Activated naive CD8-positive, alpha-beta T cell treated with anti-CD3 and anti-CD28 coated beads, Interleukin-2, amount 10 ng/mL, durations not matched to agents 7 days and 5 days (primary cell): ENCODE measurements around the gene SELENOM. TPM values are rescaled to one million over a fixed set of nuclear protein-coding genes. Genes with fewer than 3 reads are reported as not detected.
"Not testable (repeated sequence)": the region's sequence is repeated elsewhere in the genome, so short reads cannot be mapped to it uniquely, and the experiment has no call there.

Experiments
- ATAC-seq: fragments of 150-1000 bp; cut with Tn5 transposase; one replicate; pipeline ENCODE4 v1.10.0; 2021; ENCODE audit warnings: low read depth, moderate library complexity
- POLR2A ChIA-PET: fragments of 350-600 bp; sonication (Branson Sonifier 250); formaldehyde crosslinking; loops from one replicate; lab custom pipeline; 2021; ENCODE audit warnings: antibody characterized with exemption; lab: Charles Lee
- DNase-seq: peaks from one replicate; pipeline ENCODE4 v3.0.0; 2021
- H3K27ac Mint-ChIP-seq: one replicate; pipeline ENCODE4 v1.8.0; 2022; ENCODE audit warnings: mild to moderate bottlenecking, mixed read lengths
- H3K27me3 Mint-ChIP-seq: one replicate; pipeline ENCODE4 v1.8.0; 2022; ENCODE audit warnings: mild to moderate bottlenecking, moderate library complexity, mixed read lengths
- H3K36me3 Mint-ChIP-seq: one replicate; pipeline ENCODE4 v1.8.0; 2021; ENCODE audit warnings: mild to moderate bottlenecking, mixed read lengths
- H3K4me1 Mint-ChIP-seq: one replicate; pipeline ENCODE4 v1.8.0; 2021; ENCODE audit warnings: mixed read lengths
- H3K4me3 Mint-ChIP-seq: one replicate; pipeline ENCODE4 v1.8.0; 2022; ENCODE audit warnings: mild to moderate bottlenecking, moderate library complexity, mixed read lengths
- H3K9me3 Mint-ChIP-seq: one replicate; pipeline ENCODE4 v1.8.0; 2021; ENCODE audit warnings: mixed read lengths
- total RNA-seq, 2 experiments: library from RNA; stranded (reverse); gene quantifications; one replicate each; pipeline ENCODE4 v1.2.3, GENCODE V29; 2021

SELENOM gene
- total RNA-seq, 2 experiments from 2014 or later: 17.3 to 24.6 TPM

DNA sequence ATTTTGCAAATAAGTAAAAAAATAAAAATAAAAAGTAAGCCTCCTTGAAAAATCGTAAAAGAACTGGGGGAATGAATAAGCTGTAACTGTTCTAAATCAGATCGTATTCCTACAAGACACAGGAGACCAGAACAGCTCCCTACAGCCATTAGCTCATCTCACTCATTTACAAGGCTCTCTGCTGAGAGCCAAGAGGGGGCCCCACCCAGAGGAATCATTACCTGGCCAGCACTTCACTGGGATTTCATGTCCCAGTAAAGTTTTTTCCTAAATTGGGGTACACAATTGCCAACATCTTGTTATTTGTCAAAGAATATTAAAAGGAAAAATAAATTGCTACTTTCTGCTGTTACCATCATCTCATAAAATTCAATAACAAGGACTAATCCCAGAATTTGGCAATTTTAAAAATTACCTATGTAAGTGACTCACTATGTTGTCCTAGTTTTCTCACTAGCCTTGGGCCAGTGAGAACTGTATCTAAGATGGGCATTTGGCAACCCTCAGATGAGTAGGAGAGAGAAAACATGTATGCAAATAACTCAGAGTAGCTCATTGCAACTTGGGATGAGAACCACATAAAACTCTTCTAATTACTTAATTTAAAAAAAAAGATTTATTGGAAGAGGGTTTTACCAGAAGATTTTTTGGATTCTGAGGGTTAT, 44.7 kb downstream of the SELENOM start:
- POLR2A ChIA-PET: no interaction called here
- Mint-ChIP-seq H3K27ac (no peak overlapping the region), H3K27me3 (no peaks in the 10 kb centered on the region), H3K36me3 (no peaks in the 10 kb centered on the region), H3K9me3 (no peaks in the 10 kb centered on the region), H3K4me3 (no peak overlapping the region), H3K4me1 (no peaks in the 10 kb centered on the region)
- ATAC-seq: no peak
- DNase-seq: no peak

DNA sequence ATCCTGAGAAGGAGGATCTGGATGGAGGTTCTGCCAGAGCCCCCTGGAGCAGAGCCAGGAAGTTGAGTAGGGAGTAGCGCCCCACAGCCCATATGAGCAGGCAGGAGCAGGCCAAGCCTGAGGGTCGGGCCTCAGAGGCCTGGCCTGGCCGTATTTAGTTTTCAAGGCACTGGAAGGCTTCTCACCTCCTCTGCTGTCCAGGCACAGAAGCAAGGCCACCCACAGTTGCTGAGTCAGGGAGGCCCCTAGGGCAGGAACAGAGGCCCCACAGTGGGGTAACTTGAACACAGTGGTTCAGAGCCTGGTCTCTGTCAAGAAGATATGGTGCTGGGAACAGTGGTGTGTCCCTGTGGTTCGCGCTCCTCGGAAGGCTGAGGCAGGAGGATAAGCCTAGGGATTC, 47.7 kb downstream of the SELENOM start:
- POLR2A ChIA-PET, ATAC-seq, H3K4me1 Mint-ChIP-seq, H3K27ac Mint-ChIP-seq, H3K9me3 Mint-ChIP-seq, H3K27me3 Mint-ChIP-seq, DNase-seq, H3K36me3 Mint-ChIP-seq, H3K4me3 Mint-ChIP-seq: not testable (repeated sequence)

DNA sequence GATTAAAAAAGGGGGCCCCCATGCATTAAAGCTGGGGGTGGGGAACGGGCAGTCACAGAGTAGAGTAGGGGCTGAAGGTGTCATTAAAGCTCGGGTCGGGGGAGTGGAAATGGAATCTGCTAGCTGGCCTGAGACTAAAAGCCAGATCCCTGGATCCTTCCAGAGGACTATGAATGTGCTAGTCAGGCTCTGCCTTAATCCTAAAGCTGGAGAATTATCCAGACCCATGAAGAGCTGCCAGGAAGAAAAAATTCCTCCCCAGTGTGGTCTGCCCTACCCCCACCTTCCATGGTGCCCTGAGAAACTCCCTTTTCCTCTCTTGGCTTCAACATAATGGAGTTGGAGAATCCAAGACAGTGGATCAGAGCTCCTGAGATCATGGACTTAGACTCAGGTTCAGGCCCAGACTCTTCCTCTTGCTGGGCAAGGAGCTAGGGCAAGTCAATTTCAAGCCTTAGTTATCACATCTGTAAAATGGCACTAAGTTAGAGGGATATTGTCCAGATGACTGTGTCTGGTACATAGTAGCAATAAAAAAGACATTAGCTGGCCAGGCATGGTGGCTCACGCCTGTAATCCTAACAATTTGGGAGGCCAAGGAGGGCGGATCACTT, 50.3 kb downstream of the SELENOM start:
- DNase-seq: no peak
- H3K9me3 Mint-ChIP-seq: no peaks in the 10 kb centered on the region
- no peaks in the 10 kb centered on the region for H3K36me3 Mint-ChIP-seq
- POLR2A ChIA-PET: no interaction called here
- ATAC-seq: no peak
- peaks cover 2% of the 10 kb centered on the region for H3K27me3 Mint-ChIP-seq
- H3K27ac Mint-ChIP-seq: no peak overlapping the region
- no peaks in the 10 kb centered on the region for H3K4me1 Mint-ChIP-seq
- H3K4me3 Mint-ChIP-seq: no peak overlapping the region

DNA sequence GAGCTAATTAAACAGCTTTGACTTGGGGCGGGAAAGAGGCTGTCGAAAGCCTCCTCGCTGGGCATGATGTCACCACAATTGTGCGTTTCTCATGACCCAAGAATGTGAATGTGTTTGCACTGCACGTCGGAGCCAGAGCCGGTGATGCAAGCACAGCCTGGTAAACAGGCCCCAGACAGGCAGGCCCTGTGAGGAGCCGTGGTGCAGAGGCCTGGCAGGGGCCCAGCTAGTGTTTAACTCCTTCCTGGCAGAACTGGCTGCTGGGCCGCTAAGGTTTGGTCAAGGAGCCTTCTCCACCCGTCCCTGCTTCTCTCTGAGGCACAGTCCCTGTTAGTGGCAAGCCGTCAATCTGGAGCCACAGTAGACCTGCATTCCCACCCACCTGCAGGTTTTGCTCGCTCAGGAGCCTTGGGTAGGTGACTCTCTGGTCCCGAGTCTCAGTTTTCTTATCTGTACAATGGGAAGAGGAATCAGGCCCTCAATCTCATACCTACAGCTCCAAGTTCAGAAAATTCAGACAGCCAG, 51.7 kb downstream of the SELENOM start:
- Mint-ChIP-seq H3K4me1 (no peaks in the 10 kb centered on the region), H3K27ac (no peak overlapping the region), H3K27me3 (peaks cover 2% of the 10 kb centered on the region), H3K36me3 (no peaks in the 10 kb centered on the region), H3K4me3 (no peak overlapping the region), H3K9me3 (no peaks in the 10 kb centered on the region)
- ATAC-seq (no peak), DNase-seq (no peak)
- POLR2A ChIA-PET: no interaction called here

DNA sequence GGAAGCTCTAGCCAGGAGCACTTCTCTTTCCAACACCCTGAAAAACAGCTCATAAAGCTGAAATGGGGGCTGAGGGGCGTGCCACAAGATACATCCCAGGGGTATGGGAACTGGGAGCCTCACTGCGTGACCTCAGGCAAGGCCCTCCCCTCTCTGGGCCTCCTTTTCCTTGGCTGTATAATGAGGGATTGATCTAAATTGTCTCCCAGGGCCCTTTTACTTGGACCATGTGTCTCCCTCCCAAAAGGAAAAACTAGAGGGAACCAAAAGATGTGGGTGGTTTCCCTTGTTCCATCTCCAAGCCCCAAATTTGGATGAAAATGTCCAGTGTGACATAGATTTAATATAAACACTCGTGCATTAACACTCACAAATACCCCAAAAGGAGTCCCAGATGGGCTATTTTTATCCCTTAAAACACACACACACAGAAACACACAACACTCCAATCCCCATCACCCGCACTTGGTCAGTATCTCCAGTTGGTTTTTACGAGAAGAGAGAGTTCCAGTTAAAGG, 52.2 kb downstream of the SELENOM start:
- Mint-ChIP-seq H3K4me3 (no peak overlapping the region), H3K27ac (no peak overlapping the region), H3K27me3 (peaks cover 4% of the 10 kb centered on the region), H3K36me3 (no peaks in the 10 kb centered on the region), H3K9me3 (no peaks in the 10 kb centered on the region), H3K4me1 (no peaks in the 10 kb centered on the region)
- DNase-seq: no peak
- no peak for ATAC-seq
- POLR2A ChIA-PET: no interaction called here

Other genes with a start within 250 kb of the SELENOM start
- gene MORC2, start 138.8 kb downstream of the SELENOM start, total RNA-seq: 10 to 100 TPM; 27.9 to 32.6 TPM
- 100 to 1,000 TPM in 1 of 2 experiments, 10 to 100 TPM in 1; 94.7 to 100 TPM for gene TUG1, start 138.3 kb downstream of the SELENOM start, total RNA-seq
- 10 to 100 TPM; 39.9 to 45.8 TPM for gene SMTN, start 26.2 kb downstream of the SELENOM start, total RNA-seq
- gene INPP5J, start 15.4 kb upstream of the SELENOM start, total RNA-seq: under 1 TPM; 0.31 to 0.39 TPM
- not detected for gene PLA2G3, start 32.9 kb upstream of the SELENOM start, total RNA-seq
- 10 to 100 TPM; 21.8 to 22.4 TPM for gene RNF185, start 52.6 kb upstream of the SELENOM start, total RNA-seq
- gene LIMK2, start 104.7 kb upstream of the SELENOM start, total RNA-seq: 10 to 100 TPM; 38.9 to 39.9 TPM
- gene PIK3IP1, start 184.9 kb upstream of the SELENOM start, total RNA-seq: 100 to 1,000 TPM; 110 to 125 TPM
- gene PATZ1, start 238.8 kb upstream of the SELENOM start, total RNA-seq: 10 to 100 TPM; 36.2 to 37.2 TPM